ENCODE data around the gene CLPTM1. TPM values are rescaled to one million over a fixed set of nuclear protein-coding genes. Genes with fewer than 3 reads are reported as not detected.

The CLPTM1 gene
- total RNA-seq, 1 donor from 2014 or later = 58.0 TPM

- Histone ChIP-seq H3K27me3 (ENCODE audit: control insufficient read depth, insufficient read depth, low read length) (no peaks in the 10 kb centered on the region), H3K4me3 (ENCODE audit: low read depth, low read length) (no peak overlapping the region), H3K36me3 (ENCODE audit: control insufficient read depth, insufficient read depth, low read length) (peaks cover 2% of the 10 kb centered on the region)
- TF ChIP-seq, protein P1, sequence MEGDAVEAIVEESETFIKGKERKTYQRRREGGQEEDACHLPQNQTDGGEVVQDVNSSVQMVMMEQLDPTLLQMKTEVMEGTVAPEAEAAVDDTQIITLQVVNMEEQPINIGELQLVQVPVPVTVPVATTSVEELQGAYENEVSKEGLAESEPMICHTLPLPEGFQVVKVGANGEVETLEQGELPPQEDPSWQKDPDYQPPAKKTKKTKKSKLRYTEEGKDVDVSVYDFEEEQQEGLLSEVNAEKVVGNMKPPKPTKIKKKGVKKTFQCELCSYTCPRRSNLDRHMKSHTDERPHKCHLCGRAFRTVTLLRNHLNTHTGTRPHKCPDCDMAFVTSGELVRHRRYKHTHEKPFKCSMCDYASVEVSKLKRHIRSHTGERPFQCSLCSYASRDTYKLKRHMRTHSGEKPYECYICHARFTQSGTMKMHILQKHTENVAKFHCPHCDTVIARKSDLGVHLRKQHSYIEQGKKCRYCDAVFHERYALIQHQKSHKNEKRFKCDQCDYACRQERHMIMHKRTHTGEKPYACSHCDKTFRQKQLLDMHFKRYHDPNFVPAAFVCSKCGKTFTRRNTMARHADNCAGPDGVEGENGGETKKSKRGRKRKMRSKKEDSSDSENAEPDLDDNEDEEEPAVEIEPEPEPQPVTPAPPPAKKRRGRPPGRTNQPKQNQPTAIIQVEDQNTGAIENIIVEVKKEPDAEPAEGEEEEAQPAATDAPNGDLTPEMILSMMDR (IDR thresholded peaks at IDR 0.05; ENCODE audit: insufficient read depth, low read length, poor library complexity, severe bottlenecking) = no peak
- no peak for DNase-seq (ENCODE audit: low read depth)
These were observed 53.4 kb downstream of the CLPTM1 start for GRCh38 chr19:45008552-45008951.

DNA sequence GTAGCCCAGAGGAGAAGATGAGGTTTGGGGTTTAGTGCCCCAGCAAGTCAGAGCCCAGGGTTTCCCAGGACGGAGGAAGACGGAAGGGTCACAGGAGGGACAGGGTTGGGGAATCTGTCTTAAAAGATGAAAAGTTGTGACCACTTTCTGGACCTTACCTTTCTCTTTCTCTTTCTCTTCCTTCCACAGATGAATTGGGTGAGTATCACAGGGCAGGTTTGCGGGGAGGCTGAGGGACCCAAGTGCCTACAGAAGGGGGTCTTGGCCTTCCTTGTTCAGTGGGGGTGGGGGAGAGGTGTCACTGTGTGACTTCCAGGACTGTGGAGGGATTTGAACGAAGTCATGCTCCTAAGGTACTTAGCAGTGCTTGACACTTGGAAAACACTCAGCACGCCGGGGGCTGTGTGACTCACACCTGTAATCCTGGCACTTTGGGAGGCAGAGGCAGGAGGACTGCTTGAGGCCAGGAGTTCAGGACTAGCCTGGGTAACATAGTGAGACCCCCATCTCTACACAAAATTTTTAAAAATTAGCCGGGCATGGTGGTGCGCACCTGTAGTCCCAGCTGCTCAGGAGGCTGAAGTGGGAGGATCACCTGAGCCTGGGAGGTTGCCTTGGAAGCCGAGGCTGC is 54.6 kb downstream of the CLPTM1 start:
- no peaks in the 10 kb centered on the region for H3K27me3 ChIP-seq (ENCODE audit: control insufficient read depth, insufficient read depth, low read length)
- TF ChIP-seq, protein P1 (IDR thresholded peaks at IDR 0.05; ENCODE audit: insufficient read depth, low read length, poor library complexity, severe bottlenecking) = no peak
- peaks cover 2% of the 10 kb centered on the region for H3K36me3 ChIP-seq (ENCODE audit: control insufficient read depth, insufficient read depth, low read length)
- DNase-seq (ENCODE audit: low read depth) = no peak
- H3K4me3 ChIP-seq (ENCODE audit: low read depth, low read length) = no peak overlapping the region

DNA sequence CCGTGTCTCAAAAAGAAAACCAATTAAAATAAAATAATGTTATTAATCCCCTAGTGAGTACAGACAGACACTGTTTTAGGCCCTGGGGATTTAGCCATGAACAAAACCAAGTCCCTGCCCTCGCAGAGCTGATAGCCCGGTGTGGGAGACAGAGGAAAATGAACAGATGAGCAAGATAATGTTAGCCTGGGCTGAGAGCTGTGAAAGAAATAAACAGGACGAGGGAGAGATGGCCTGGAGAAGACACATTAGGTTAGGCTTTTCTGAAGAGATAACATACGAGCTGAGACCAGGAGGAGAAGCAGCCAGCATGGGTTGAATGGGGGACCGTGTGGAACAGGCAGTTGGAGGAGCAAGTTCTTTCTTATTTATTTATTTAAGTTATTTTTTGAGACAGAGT is 55.1 kb downstream of the CLPTM1 start:
- H3K4me3 ChIP-seq (ENCODE audit: low read depth, low read length) = no peak overlapping the region
- peaks cover 2% of the 10 kb centered on the region for H3K36me3 ChIP-seq (ENCODE audit: control insufficient read depth, insufficient read depth, low read length)
- TF ChIP-seq, protein P1 (IDR thresholded peaks at IDR 0.05; ENCODE audit: insufficient read depth, low read length, poor library complexity, severe bottlenecking) = no peak
- no peaks in the 10 kb centered on the region for H3K27me3 ChIP-seq (ENCODE audit: control insufficient read depth, insufficient read depth, low read length)
- DNase-seq (ENCODE audit: low read depth) = no peak

DNA sequence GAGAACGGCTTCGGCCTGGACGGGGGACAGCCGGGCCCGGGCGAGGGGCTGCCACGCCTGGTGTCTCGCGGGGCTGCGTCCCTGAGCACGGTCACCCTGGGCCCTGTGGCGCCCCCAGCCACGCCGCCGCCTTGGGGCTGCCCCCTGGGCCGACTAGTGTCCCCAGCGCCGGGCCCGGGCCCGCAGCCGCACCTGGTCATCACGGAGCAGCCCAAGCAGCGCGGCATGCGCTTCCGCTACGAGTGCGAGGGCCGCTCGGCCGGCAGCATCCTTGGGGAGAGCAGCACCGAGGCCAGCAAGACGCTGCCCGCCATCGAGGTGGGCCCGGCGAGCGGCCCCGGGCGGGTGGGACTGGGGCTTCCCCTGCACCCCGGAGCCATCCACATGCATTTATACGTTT is 56.8 kb downstream of the CLPTM1 start:
- no peak overlapping the region for H3K4me3 ChIP-seq (ENCODE audit: low read depth, low read length)
- DNase-seq (ENCODE audit: low read depth) = no peak
- peaks cover under 1% of the 10 kb centered on the region for H3K36me3 ChIP-seq (ENCODE audit: control insufficient read depth, insufficient read depth, low read length)
- TF ChIP-seq, protein P1 (IDR thresholded peaks at IDR 0.05; ENCODE audit: insufficient read depth, low read length, poor library complexity, severe bottlenecking) = no peak
- no peaks in the 10 kb centered on the region for H3K27me3 ChIP-seq (ENCODE audit: control insufficient read depth, insufficient read depth, low read length)

- no peaks in the 10 kb centered on the region for H3K27me3 ChIP-seq (ENCODE audit: control insufficient read depth, insufficient read depth, low read length)
- TF ChIP-seq, protein P1 (IDR thresholded peaks at IDR 0.05; ENCODE audit: insufficient read depth, low read length, poor library complexity, severe bottlenecking) = peak; percentile 74
- no peak overlapping the region for H3K4me3 ChIP-seq (ENCODE audit: low read depth, low read length)
- DNase-seq (ENCODE audit: low read depth) = no peak
- H3K36me3 ChIP-seq (ENCODE audit: control insufficient read depth, insufficient read depth, low read length) = no peaks in the 10 kb centered on the region
These were observed 61.5 kb downstream of the CLPTM1 start for GRCh38 chr19:45016388-45017314.

All from kidney epithelial cell (primary cell).